K562 (cell line): Measurements from ENCODE around the gene B9D2.

Source experiments
- ETV6 ChIP-seq, 3 experiments: fragments of 150-350 bp in 1 of 3; sonication (generic) in 1 of 3; formaldehyde crosslinking in 1 of 3; IDR thresholded peaks; 2 replicates each; pipeline versions ENCODE4 v1.6.1 to v1.8.0; 2014 to 2022; ENCODE audit warnings: borderline replicate concordance in 2 of 3, low read depth in 2 of 3, antibody characterized with exemption in 1 of 3, low read length in 1 of 3, mild to moderate bottlenecking in 1 of 3, missing genetic modification reagents in 1 of 3
- FOS ChIP-seq: IDR thresholded peaks from 3 replicates; pipeline ENCODE4 v1.6.1; 2011; ENCODE audit not compliant: insufficient read length; ENCODE audit errors: extremely low read depth
- POLR2A ChIP-seq: fragments of 450-650 bp; conservative IDR thresholded peaks from 2 replicates; pipeline ENCODE4 v1.6.1; 2016
- POLR2AphosphoS2 ChIP-seq: IDR thresholded peaks from 2 replicates; pipeline ENCODE4 v1.6.1; 2012; ENCODE audit warnings: low read length, improper control_type of control experiment
- TF ChIP-seq, protein P1 (sequence below): fragments of 250-450 bp; sonication (Bioruptor Pico); IDR thresholded peaks from 2 replicates; pipeline ENCODE4 v1.4.0; 2020; ENCODE audit warnings: mild to moderate bottlenecking, moderate library complexity
- TF ChIP-seq, protein P2 (sequence below), 2 experiments: fragments of 450-650 bp; formaldehyde crosslinking in 1 of 2; IDR thresholded peaks; 2 replicates each; pipeline versions ENCODE4 v1.4.0 to v1.6.1; 2014 to 2020; ENCODE audit warnings: mild to moderate bottlenecking in 2 of 2, borderline replicate concordance in 1 of 2, low read depth in 1 of 2
- TF ChIP-seq, protein P3 (sequence below), 3 experiments: IDR thresholded peaks in 2 of 3; conservative IDR thresholded peaks in 1 of 3; 2 replicates each; pipeline ENCODE4 v1.5.1; 2011 to 2012; ENCODE audit warnings: low read length in 3 of 3, mild to moderate bottlenecking in 3 of 3, control low read depth in 2 of 3, improper control_type of control experiment in 1 of 3, inconsistent platforms in 1 of 3, low read depth in 1 of 3, mixed read lengths in 1 of 3, moderate library complexity in 1 of 3; ENCODE audit not compliant: insufficient read depth in 2 of 3

DNA sequence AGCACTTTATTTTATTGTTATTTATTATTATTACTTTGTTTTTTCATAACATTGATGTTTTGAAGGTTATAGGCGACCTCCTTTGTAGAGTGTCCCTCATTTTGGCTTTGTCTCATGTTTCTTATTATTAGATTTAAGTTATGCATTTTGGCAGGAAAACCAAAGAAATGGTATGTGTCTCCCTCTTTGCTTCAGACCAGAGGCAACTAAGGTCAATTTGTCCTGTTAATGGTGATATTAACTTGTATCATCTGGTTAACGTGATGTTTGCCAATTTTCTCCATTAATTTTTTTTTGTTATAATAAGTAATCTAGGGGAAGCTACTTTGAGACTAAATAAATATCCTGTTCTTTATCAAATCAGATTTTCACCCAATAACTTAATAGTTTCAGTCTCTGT lies 8.6 kb upstream of the B9D2 start:
- TF ChIP-seq POLR2AphosphoS2 (no peak), ETV6 (IDR thresholded peaks at IDR 0.05; ENCODE audit: borderline replicate concordance in 1 of 2, low read depth in 2 of 2, low read length in 1 of 2) (no peak), ETV6 (CRISPR knock-in tag; IDR thresholded peaks at IDR 0.05; ENCODE audit: borderline replicate concordance) (no peak), FOS (no peak), POLR2A (no peak)
- TF ChIP-seq, protein P1, sequence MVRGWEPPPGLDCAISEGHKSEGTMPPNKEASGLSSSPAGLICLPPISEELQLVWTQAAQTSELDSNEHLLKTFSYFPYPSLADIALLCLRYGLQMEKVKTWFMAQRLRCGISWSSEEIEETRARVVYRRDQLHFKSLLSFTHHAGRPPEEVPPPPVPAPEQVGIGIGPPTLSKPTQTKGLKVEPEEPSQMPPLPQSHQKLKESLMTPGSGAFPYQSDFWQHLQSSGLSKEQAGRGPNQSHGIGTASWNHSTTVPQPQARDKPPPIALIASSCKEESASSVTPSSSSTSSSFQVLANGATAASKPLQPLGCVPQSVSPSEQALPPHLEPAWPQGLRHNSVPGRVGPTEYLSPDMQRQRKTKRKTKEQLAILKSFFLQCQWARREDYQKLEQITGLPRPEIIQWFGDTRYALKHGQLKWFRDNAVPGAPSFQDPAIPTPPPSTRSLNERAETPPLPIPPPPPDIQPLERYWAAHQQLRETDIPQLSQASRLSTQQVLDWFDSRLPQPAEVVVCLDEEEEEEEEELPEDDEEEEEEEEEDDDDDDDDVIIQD (CRISPR knock-in tag) = no peak
- TF ChIP-seq, protein P2, sequence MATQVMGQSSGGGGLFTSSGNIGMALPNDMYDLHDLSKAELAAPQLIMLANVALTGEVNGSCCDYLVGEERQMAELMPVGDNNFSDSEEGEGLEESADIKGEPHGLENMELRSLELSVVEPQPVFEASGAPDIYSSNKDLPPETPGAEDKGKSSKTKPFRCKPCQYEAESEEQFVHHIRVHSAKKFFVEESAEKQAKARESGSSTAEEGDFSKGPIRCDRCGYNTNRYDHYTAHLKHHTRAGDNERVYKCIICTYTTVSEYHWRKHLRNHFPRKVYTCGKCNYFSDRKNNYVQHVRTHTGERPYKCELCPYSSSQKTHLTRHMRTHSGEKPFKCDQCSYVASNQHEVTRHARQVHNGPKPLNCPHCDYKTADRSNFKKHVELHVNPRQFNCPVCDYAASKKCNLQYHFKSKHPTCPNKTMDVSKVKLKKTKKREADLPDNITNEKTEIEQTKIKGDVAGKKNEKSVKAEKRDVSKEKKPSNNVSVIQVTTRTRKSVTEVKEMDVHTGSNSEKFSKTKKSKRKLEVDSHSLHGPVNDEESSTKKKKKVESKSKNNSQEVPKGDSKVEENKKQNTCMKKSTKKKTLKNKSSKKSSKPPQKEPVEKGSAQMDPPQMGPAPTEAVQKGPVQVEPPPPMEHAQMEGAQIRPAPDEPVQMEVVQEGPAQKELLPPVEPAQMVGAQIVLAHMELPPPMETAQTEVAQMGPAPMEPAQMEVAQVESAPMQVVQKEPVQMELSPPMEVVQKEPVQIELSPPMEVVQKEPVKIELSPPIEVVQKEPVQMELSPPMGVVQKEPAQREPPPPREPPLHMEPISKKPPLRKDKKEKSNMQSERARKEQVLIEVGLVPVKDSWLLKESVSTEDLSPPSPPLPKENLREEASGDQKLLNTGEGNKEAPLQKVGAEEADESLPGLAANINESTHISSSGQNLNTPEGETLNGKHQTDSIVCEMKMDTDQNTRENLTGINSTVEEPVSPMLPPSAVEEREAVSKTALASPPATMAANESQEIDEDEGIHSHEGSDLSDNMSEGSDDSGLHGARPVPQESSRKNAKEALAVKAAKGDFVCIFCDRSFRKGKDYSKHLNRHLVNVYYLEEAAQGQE (IDR thresholded peaks at IDR 0.05; ENCODE audit: borderline replicate concordance) = no peak
- TF ChIP-seq, protein P2 (CRISPR knock-in tag; IDR thresholded peaks at IDR 0.05; ENCODE audit: low read depth) = no peak
- TF ChIP-seq, protein P3, sequence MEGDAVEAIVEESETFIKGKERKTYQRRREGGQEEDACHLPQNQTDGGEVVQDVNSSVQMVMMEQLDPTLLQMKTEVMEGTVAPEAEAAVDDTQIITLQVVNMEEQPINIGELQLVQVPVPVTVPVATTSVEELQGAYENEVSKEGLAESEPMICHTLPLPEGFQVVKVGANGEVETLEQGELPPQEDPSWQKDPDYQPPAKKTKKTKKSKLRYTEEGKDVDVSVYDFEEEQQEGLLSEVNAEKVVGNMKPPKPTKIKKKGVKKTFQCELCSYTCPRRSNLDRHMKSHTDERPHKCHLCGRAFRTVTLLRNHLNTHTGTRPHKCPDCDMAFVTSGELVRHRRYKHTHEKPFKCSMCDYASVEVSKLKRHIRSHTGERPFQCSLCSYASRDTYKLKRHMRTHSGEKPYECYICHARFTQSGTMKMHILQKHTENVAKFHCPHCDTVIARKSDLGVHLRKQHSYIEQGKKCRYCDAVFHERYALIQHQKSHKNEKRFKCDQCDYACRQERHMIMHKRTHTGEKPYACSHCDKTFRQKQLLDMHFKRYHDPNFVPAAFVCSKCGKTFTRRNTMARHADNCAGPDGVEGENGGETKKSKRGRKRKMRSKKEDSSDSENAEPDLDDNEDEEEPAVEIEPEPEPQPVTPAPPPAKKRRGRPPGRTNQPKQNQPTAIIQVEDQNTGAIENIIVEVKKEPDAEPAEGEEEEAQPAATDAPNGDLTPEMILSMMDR (IDR thresholded peaks at IDR 0.05 in 2 of 3, conservative IDR thresholded peaks at IDR 0.05 in 1 of 3; ENCODE audit: insufficient read depth in 2 of 3, low read depth in 1 of 3, low read length in 3 of 3) = no peak
